Effector memory CD4-positive, alpha-beta T cell (primary cell): ENCODE measurements around the gene HACE1.
"Not testable (repeated sequence)": the region's sequence is repeated elsewhere in the genome, so short reads cannot be mapped to it uniquely, and the experiment has no call there.

ENCODE experiments used
- DNase-seq, 3 donors: peaks; one replicate each; pipeline ENCODE4 v3.0.0-alpha.2; 2020
- H3K27ac ChIP-seq: 2 replicates; pipeline ENCODE4 v1.7.0; 2013; ENCODE audit warnings: mild to moderate bottlenecking, low read length, moderate library complexity; ENCODE audit not compliant: insufficient read depth, poor library complexity, severe bottlenecking
- H3K27me3 ChIP-seq: replicated peaks from 2 replicates; pipeline ENCODE4 v1.7.0; 2013; ENCODE audit warnings: mild to moderate bottlenecking, low read length; ENCODE audit not compliant: insufficient read depth, control insufficient read depth, poor library complexity, severe bottlenecking
- H3K36me3 ChIP-seq: 2 replicates; pipeline ENCODE4 v1.7.0; 2013; ENCODE audit warnings: mild to moderate bottlenecking, low read length, moderate library complexity; ENCODE audit not compliant: control insufficient read depth, insufficient read depth
- H3K4me1 ChIP-seq: 2 replicates; pipeline ENCODE4 v1.7.0; 2013; ENCODE audit warnings: low read length, mild to moderate bottlenecking; ENCODE audit not compliant: control insufficient read depth, insufficient read depth, poor library complexity, severe bottlenecking
- H3K4me3 ChIP-seq: 2 replicates; pipeline ENCODE4 v1.7.0; 2013; ENCODE audit warnings: low read length, low read depth, mild to moderate bottlenecking; ENCODE audit not compliant: insufficient read depth, poor library complexity, severe bottlenecking
- H3K9me3 ChIP-seq: 2 replicates; pipeline ENCODE4 v1.7.0; 2013; ENCODE audit warnings: mild to moderate bottlenecking, low read length, moderate library complexity; ENCODE audit not compliant: control insufficient read depth

Gene HACE1

GRCh38 chr6:104750449-104750848 is 109.3 kb downstream of the HACE1 start:
- no peak for DNase-seq
- Histone ChIP-seq H3K36me3 (no peaks in the 10 kb centered on the region), H3K9me3 (no peaks in the 10 kb centered on the region), H3K27ac (no peak overlapping the region), H3K4me3 (no peak overlapping the region), H3K4me1 (no peaks in the 10 kb centered on the region), H3K27me3 (no peaks in the 10 kb centered on the region)

- H3K4me1 ChIP-seq, H3K36me3 ChIP-seq, H3K9me3 ChIP-seq, H3K4me3 ChIP-seq, H3K27ac ChIP-seq, DNase-seq, H3K27me3 ChIP-seq: not testable (repeated sequence)
Observed at GRCh38 chr6:104739124-104739523, 120.6 kb downstream of the HACE1 start.

DNA sequence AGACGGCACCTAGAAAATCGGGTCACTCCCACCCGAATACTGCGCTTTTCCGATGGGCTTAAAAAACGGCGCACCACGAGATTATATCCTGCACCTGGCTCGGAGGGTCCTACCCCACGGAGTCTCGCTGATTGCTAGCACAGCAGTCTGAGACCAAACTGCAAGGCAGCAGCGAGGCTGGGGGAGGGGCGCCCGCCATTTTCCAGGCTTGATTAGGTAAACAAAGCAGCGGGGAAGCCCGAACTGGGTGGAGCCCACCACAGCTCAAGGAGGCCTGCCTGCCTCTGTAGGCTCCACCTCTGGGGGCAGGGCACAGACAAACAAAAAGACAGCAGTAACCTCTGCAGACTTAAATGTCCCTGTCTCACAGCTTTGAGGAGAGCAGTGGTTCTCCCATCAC is 122.2 kb downstream of the HACE1 start:
- not testable (repeated sequence) for DNase-seq, H3K4me1 ChIP-seq, H3K27me3 ChIP-seq, H3K36me3 ChIP-seq, H3K4me3 ChIP-seq, H3K9me3 ChIP-seq, H3K27ac ChIP-seq

DNA sequence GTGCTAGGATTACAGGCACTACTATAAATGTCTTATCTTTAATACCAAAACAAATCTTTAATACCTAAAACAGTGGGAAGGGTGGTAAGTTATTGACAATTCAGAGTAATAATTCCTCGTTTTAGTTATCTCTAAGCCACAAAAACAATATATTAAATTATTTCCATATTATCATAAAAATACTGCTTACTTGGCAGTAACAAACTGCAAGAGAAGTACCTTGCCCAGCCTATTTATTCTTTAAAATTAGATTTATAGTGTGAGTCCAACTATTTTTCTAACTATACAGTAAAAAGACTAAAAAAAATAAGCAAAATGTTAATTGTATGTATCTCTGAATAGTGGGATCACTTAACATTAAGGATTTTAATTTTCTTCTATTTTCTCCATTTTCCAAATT is 123.2 kb downstream of the HACE1 start:
- H3K4me3 ChIP-seq: no peak overlapping the region
- no peak overlapping the region for H3K27ac ChIP-seq
- DNase-seq: no peak
- no peaks in the 10 kb centered on the region for H3K4me1 ChIP-seq
- no peaks in the 10 kb centered on the region for H3K9me3 ChIP-seq
- no peaks in the 10 kb centered on the region for H3K27me3 ChIP-seq
- H3K36me3 ChIP-seq: no peaks in the 10 kb centered on the region

DNA sequence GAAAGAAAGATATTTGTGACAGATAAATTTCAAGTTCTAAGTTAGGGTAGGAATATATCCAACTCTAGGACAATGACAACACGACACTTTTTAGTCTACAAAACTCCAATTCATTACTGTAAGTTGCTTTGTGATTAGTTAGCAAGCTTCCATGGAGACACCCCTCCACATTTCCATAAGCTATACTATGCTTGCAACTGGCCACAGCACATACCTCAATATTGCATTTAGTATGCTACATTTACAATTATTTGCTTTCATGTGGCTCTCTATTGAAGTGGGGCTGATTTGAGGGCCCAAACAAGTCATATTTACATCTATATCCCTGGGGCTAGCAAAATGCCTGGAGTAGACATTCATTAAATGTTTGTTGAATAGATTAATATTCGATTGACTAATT is 129.3 kb downstream of the HACE1 start:
- Histone ChIP-seq H3K27ac (no peak overlapping the region), H3K4me1 (no peaks in the 10 kb centered on the region)

GRCh38 chr6:104729433-104729832 is 130.3 kb downstream of the HACE1 start:
- no peaks in the 10 kb centered on the region for H3K4me1 ChIP-seq
- no peak overlapping the region for H3K4me3 ChIP-seq
- H3K27ac ChIP-seq: no peak overlapping the region
- H3K9me3 ChIP-seq: no peaks in the 10 kb centered on the region
- no peaks in the 10 kb centered on the region for H3K36me3 ChIP-seq
- no peak for DNase-seq
- H3K27me3 ChIP-seq: no peaks in the 10 kb centered on the region

More for the DNA sequence above, 129.3 kb downstream of the HACE1 start:
- H3K4me3 ChIP-seq: no peak overlapping the region
- H3K9me3 ChIP-seq: no peaks in the 10 kb centered on the region
- H3K36me3 ChIP-seq: no peaks in the 10 kb centered on the region
- no peaks in the 10 kb centered on the region for H3K27me3 ChIP-seq
- DNase-seq: no peak

- Histone ChIP-seq H3K27me3 (no peaks in the 10 kb centered on the region), H3K4me1 (no peaks in the 10 kb centered on the region), H3K9me3 (no peaks in the 10 kb centered on the region), H3K27ac (no peak overlapping the region), H3K4me3 (no peak overlapping the region), H3K36me3 (no peaks in the 10 kb centered on the region)
- no peak for DNase-seq
Observed at GRCh38 chr6:104728448-104728847, 131.3 kb downstream of the HACE1 start.

- Histone ChIP-seq H3K27me3 (no peaks in the 10 kb centered on the region), H3K27ac (no peak overlapping the region), H3K4me3 (no peak overlapping the region), H3K4me1 (no peaks in the 10 kb centered on the region), H3K36me3 (no peaks in the 10 kb centered on the region), H3K9me3 (no peaks in the 10 kb centered on the region)
- no peak for DNase-seq
Observed at GRCh38 chr6:104718672-104719071, 141.0 kb downstream of the HACE1 start.

DNA sequence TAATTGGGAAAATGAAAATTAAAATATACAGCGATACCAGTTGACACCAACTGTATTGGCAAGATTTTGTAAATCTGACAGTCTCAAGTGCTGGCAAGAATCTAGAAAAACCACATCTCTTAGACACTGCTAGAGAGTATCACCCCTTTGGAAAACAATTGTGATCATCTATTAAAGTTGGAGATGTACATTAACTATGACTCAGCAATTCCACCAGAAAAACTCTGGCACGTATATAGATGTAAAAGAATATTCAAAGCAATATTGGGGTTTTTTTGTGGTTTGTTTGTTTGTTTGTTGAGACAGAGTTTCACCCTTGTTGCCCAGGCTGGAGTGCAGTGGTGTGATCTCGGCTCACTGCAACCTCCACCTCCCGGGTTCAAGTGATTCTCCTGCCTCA is 142.9 kb downstream of the HACE1 start:
- Histone ChIP-seq H3K4me3 (no peak overlapping the region), H3K27me3 (no peaks in the 10 kb centered on the region), H3K27ac (no peak overlapping the region), H3K4me1 (no peaks in the 10 kb centered on the region), H3K9me3 (no peaks in the 10 kb centered on the region), H3K36me3 (no peaks in the 10 kb centered on the region)
- no peak for DNase-seq

DNA sequence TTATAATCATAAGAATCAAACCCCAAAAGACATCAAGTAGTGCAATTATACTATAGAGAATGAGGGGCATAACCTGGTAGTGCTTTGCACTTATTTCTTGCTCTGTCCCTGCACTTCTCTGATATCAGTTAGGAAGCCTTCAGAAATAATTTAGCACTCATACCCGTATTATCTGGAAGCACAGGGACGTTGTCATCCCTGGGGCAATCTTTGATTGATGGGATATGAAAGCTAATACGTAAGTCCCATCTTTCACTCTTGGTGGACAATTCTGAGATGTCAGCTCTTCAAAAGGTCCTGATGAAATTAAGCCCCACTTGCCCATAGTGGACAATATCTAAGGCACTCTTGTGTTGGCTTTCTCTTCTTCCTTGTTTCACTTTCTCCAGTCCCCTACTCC is 144.9 kb downstream of the HACE1 start:
- Histone ChIP-seq H3K4me1 (no peaks in the 10 kb centered on the region), H3K4me3 (no peak overlapping the region)

DNA sequence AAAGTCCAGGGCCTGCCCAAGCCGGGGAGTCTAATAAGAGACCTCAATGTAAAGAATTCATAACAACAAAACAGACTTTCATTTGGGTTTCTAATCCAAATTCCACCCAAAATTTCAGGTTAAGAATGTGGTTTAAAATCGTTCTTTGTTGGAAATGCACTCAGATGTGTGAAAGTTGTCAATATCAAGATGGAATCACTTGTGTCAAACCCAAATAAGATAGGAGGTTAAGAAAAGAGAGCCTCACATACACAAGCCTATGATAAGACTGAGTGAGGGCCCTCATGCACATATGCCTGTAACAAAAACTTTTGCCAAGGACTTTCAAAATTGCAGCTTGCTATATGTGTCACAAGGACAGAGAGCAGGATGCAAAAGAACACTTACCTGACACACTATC is 145.7 kb downstream of the HACE1 start:
- no peak for DNase-seq
- no peaks in the 10 kb centered on the region for H3K4me1 ChIP-seq
- H3K27me3 ChIP-seq: no peaks in the 10 kb centered on the region
- no peak overlapping the region for H3K27ac ChIP-seq
- no peaks in the 10 kb centered on the region for H3K36me3 ChIP-seq
- H3K9me3 ChIP-seq: no peaks in the 10 kb centered on the region
- H3K4me3 ChIP-seq: no peak overlapping the region

More for the DNA sequence above, 144.9 kb downstream of the HACE1 start:
- no peak for DNase-seq
- Histone ChIP-seq H3K36me3 (no peaks in the 10 kb centered on the region), H3K27ac (no peak overlapping the region), H3K9me3 (no peaks in the 10 kb centered on the region), H3K27me3 (no peaks in the 10 kb centered on the region)
